ENCODE measurements around the gene TEX53. TPM values are rescaled to one million over a fixed set of nuclear protein-coding genes. Genes with fewer than 3 reads are reported as not detected.

TEX53 gene
- total RNA-seq, 1 donor from 2014 or later, result not detected

DNA sequence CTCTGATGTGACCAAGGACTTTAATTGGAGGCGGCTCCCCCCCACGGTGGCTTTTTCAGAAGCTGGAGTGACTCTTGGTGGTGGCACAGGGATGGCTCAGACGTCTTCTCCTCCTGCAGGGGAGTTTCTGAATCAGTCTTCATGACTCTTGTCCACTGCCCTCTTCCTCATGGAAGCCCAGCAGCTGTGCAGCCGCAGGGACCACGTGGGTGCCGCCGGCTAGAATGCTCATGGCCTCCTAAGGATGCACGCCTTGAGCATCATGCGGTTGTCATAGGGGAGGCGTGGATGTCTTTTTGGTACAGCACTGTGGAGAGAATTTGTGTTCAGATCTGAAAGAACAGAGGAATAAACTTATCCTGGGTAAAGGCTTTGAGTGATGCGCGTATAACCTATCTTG lies 1.3 kb downstream of the TEX53 start:
- H3K4me3 Mint-ChIP-seq (ENCODE audit: unreplicated experiment), result no peak overlapping the region
- H3K36me3 Mint-ChIP-seq (ENCODE audit: low read depth, unreplicated experiment), result no peaks in the 10 kb centered on the region
- TF ChIP-seq, protein P1, sequence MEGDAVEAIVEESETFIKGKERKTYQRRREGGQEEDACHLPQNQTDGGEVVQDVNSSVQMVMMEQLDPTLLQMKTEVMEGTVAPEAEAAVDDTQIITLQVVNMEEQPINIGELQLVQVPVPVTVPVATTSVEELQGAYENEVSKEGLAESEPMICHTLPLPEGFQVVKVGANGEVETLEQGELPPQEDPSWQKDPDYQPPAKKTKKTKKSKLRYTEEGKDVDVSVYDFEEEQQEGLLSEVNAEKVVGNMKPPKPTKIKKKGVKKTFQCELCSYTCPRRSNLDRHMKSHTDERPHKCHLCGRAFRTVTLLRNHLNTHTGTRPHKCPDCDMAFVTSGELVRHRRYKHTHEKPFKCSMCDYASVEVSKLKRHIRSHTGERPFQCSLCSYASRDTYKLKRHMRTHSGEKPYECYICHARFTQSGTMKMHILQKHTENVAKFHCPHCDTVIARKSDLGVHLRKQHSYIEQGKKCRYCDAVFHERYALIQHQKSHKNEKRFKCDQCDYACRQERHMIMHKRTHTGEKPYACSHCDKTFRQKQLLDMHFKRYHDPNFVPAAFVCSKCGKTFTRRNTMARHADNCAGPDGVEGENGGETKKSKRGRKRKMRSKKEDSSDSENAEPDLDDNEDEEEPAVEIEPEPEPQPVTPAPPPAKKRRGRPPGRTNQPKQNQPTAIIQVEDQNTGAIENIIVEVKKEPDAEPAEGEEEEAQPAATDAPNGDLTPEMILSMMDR (IDR thresholded peaks at IDR 0.05; ENCODE audit: unreplicated experiment), result no peak
- H3K27me3 Mint-ChIP-seq (ENCODE audit: unreplicated experiment), result peaks cover 7% of the 10 kb centered on the region
- no peaks in the 10 kb centered on the region for H3K9me3 Mint-ChIP-seq (ENCODE audit: unreplicated experiment)
- no peak for DNase-seq (ENCODE audit: low spot score)
- no peaks in the 10 kb centered on the region for H3K4me1 Mint-ChIP-seq (ENCODE audit: unreplicated experiment)
- H3K27ac Mint-ChIP-seq (ENCODE audit: unreplicated experiment), result no peak overlapping the region

DNA sequence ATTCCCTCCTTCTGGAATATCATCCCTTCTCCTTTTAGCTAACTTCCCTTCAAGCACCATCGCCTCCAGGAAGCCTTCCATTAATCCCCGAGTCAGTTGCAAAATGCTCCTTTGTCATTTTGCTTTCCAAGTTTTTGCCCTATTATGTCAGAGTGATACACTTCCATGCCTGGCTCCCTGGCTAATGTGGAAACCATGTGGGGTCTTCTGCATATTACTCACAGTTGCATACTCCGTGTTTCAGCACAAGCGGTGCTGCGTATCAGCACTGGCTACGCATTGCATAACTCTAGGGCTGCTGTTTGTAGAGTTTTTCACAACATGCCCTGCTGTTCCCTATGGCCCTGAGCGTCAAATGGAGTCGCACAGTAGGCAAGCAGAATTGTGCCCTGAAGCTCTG lies 1.9 kb downstream of the TEX53 start:
- Mint-ChIP-seq H3K27me3 (ENCODE audit: unreplicated experiment) (peaks cover 7% of the 10 kb centered on the region), H3K4me1 (ENCODE audit: unreplicated experiment) (no peaks in the 10 kb centered on the region), H3K4me3 (ENCODE audit: unreplicated experiment) (no peak overlapping the region), H3K36me3 (ENCODE audit: low read depth, unreplicated experiment) (no peaks in the 10 kb centered on the region), H3K9me3 (ENCODE audit: unreplicated experiment) (no peaks in the 10 kb centered on the region), H3K27ac (ENCODE audit: unreplicated experiment) (no peak overlapping the region)
- TF ChIP-seq, protein P1 (IDR thresholded peaks at IDR 0.05; ENCODE audit: unreplicated experiment), result no peak
- no peak for DNase-seq (ENCODE audit: low spot score)

DNA sequence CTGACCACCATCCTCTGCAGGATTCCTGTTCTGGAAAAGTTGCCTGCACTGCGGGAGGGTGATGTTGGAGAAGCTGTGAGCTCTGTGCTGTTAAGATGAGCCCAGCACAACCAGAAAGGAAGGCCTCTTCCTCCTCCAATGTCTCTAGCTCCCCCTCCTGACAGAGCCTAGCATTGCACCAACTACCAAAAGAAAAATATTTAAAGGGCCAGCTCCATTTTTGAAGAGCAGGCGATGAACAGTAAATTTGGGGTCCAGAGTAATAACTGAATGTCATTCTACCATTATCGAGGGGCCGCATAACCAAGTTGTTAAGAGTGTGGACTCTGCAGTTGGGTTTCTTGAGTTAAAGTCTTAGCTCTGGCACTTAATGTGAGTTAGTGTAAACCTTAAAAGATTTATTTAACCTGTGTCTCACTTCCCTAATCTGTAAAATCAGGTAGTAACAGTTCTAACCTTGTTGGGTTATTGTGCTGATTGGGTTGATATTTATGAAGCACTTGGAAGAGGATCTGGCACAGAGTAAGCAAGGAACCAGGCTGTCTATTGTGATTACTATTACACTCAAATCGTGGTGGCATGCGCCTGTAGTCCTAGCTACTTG lies 3.9 kb downstream of the TEX53 start:
- no peaks in the 10 kb centered on the region for H3K36me3 Mint-ChIP-seq (ENCODE audit: low read depth, unreplicated experiment)
- peak; percentile 84 for DNase-seq (ENCODE audit: low spot score)
- TF ChIP-seq, protein P1 (IDR thresholded peaks at IDR 0.05; ENCODE audit: unreplicated experiment), result peak; percentile 86
- H3K4me3 Mint-ChIP-seq (ENCODE audit: unreplicated experiment), result no peak overlapping the region
- no peaks in the 10 kb centered on the region for H3K4me1 Mint-ChIP-seq (ENCODE audit: unreplicated experiment)
- H3K9me3 Mint-ChIP-seq (ENCODE audit: unreplicated experiment), result no peaks in the 10 kb centered on the region
- H3K27me3 Mint-ChIP-seq (ENCODE audit: unreplicated experiment), result no peaks in the 10 kb centered on the region
- no peak overlapping the region for H3K27ac Mint-ChIP-seq (ENCODE audit: unreplicated experiment)

DNA sequence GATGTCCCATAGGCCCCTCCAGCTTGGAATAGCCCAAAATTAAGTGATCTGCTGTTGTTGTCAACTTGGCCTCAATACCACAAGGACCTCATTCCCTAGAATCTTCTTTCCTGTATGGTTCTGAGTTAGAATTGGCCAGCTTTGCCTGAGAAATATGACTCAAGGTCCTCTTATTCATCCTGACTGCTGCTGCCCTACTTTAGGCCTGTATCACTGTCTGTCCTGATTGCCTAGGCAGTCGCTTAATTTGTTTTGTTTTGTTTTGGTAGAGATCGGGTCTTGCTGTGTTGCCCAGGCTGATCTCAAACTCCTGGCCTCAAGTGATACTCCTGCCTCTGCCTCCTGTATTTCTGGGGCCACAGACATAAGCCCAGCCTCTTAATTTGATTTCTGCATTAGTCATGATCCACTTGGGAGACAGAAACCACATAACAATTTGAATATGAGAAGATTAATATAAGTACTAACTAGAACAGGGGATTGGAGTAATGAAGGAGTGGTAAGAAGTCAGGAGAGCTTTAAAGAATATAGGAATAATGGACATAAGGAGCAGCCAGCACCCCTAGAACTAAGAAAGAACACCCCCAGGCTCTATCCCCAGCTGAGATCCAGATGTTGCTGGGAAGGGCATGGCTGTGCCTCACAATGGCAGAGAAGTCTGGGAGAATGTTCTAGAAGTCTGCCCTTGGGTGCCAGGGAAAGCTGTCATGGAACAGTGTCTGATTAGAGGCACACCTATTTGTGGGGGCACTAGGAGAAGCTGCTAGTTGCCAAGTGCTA lies 4.6 kb downstream of the TEX53 start:
- Mint-ChIP-seq H3K36me3 (ENCODE audit: low read depth, unreplicated experiment) (no peaks in the 10 kb centered on the region), H3K4me3 (ENCODE audit: unreplicated experiment) (no peak overlapping the region), H3K4me1 (ENCODE audit: unreplicated experiment) (no peaks in the 10 kb centered on the region), H3K9me3 (ENCODE audit: unreplicated experiment) (no peaks in the 10 kb centered on the region), H3K27ac (ENCODE audit: unreplicated experiment) (no peak overlapping the region), H3K27me3 (ENCODE audit: unreplicated experiment) (no peaks in the 10 kb centered on the region)
- TF ChIP-seq, protein P1 (IDR thresholded peaks at IDR 0.05; ENCODE audit: unreplicated experiment), result no peak
- DNase-seq (ENCODE audit: low spot score), result no peak

DNA sequence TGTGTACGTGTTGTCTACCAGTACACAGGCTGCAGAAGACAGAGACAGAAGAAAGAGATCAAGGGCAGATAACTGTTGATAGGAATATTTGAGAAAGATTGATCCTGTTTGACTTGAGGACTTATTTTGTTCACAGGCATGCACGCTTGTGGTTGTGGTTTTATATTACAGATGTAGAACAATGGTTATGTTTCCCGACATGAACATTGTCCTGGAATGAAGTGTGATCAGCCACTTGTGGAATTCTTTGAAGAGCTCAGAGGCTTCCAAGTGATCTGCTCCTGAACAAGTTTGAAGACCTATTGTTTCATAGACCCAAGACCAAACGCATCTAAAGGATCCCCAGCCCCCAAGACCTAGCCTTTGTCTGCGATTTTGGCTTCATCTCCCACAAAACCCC lies 13.7 kb downstream of the TEX53 start:
- peaks cover 3% of the 10 kb centered on the region for H3K36me3 Mint-ChIP-seq (ENCODE audit: low read depth, unreplicated experiment)
- no peak for DNase-seq (ENCODE audit: low spot score)
- H3K27ac Mint-ChIP-seq (ENCODE audit: unreplicated experiment), result no peak overlapping the region
- TF ChIP-seq, protein P1 (IDR thresholded peaks at IDR 0.05; ENCODE audit: unreplicated experiment), result no peak
- H3K9me3 Mint-ChIP-seq (ENCODE audit: unreplicated experiment), result no peaks in the 10 kb centered on the region
- peaks cover 1% of the 10 kb centered on the region for H3K27me3 Mint-ChIP-seq (ENCODE audit: unreplicated experiment)
- no peak overlapping the region for H3K4me3 Mint-ChIP-seq (ENCODE audit: unreplicated experiment)
- no peaks in the 10 kb centered on the region for H3K4me1 Mint-ChIP-seq (ENCODE audit: unreplicated experiment)
